ENCODE results near the gene RIMBP3C.
"Not testable (repeated sequence)": the region's sequence is repeated elsewhere in the genome, so short reads cannot be mapped to it uniquely, and the experiment has no call there.

RIMBP3C gene

GRCh38 chr22:21585389-21585788 is 34.1 kb upstream of the RIMBP3C start:
- peaks cover 29% of the 10 kb centered on the region for H3K36me3 Mint-ChIP-seq (ENCODE audit: insufficient read depth)

GRCh38 chr22:21582801-21583740 is 31.8 kb upstream of the RIMBP3C start:
- no peaks in the 10 kb centered on the region for H3K27me3 Mint-ChIP-seq
- DNase-seq (no peak), ATAC-seq (replicated peaks) (no peak)
- H3K36me3 Mint-ChIP-seq (ENCODE audit: insufficient read depth) = peaks cover 32% of the 10 kb centered on the region
- H3K4me1 Mint-ChIP-seq (ENCODE audit: low read depth in 2 of 2) = peaks cover 40 to 57% of the 10 kb centered on the region in 2 donors
- H3K4me3 Mint-ChIP-seq = peak overlapping the region; percentile 1 to 3
- no peaks in the 10 kb centered on the region for H3K9me3 Mint-ChIP-seq
- H3K27ac Mint-ChIP-seq = peak overlapping the region; percentile 19 to 35

More at GRCh38 chr22:21585389-21585788, 34.1 kb upstream of the RIMBP3C start:
- Mint-ChIP-seq H3K27me3 (no peaks in the 10 kb centered on the region), H3K9me3 (no peaks in the 10 kb centered on the region), H3K4me1 (ENCODE audit: low read depth in 2 of 2) (peaks cover 36 to 55% of the 10 kb centered on the region in 2 donors), H3K4me3 (peak overlapping the region; percentile 7 to 16), H3K27ac (peak overlapping the region; percentile 1 to 36)
- ATAC-seq (replicated peaks) (no peak), DNase-seq (no peak)

GRCh38 chr22:21581009-21581713 is 29.9 kb upstream of the RIMBP3C start:
- not testable (repeated sequence) for ATAC-seq (replicated peaks); H3K27me3 Mint-ChIP-seq; DNase-seq; H3K9me3 Mint-ChIP-seq
- Mint-ChIP-seq H3K4me3 (peak overlapping the region in 1 of 2 donors; percentile 42), H3K36me3 (ENCODE audit: insufficient read depth) (peaks cover 34% of the 10 kb centered on the region), H3K4me1 (ENCODE audit: low read depth in 2 of 2) (peaks cover 43 to 63% of the 10 kb centered on the region in 2 donors), H3K27ac (peak overlapping the region; percentile 22 to 85)

GRCh38 chr22:21580623-21581007 is 29.4 kb upstream of the RIMBP3C start:
- peaks cover 44 to 66% of the 10 kb centered on the region in 2 donors for H3K4me1 Mint-ChIP-seq (ENCODE audit: low read depth in 2 of 2)
- peak overlapping the region; percentile 22 to 85 for H3K27ac Mint-ChIP-seq

GRCh38 chr22:21579474-21579851 is 28.2 kb upstream of the RIMBP3C start:
- Mint-ChIP-seq H3K9me3 (no peaks in the 10 kb centered on the region), H3K27ac (peak overlapping the region; percentile 58 to 73)

More at GRCh38 chr22:21580623-21581007, 29.4 kb upstream of the RIMBP3C start:
- H3K27me3 Mint-ChIP-seq; ATAC-seq (replicated peaks); H3K9me3 Mint-ChIP-seq; DNase-seq: not testable (repeated sequence)
- Mint-ChIP-seq H3K4me3 (peak overlapping the region; percentile 42 to 57), H3K36me3 (ENCODE audit: insufficient read depth) (peaks cover 31% of the 10 kb centered on the region)

GRCh38 chr22:21573750-21574494 is 22.7 kb upstream of the RIMBP3C start:
- ATAC-seq (replicated peaks) (no peak), DNase-seq (no peak)
- Mint-ChIP-seq H3K27me3 (no peaks in the 10 kb centered on the region), H3K4me1 (ENCODE audit: low read depth in 2 of 2) (peaks cover 66 to 84% of the 10 kb centered on the region in 2 donors), H3K36me3 (ENCODE audit: insufficient read depth) (peaks cover 22% of the 10 kb centered on the region), H3K4me3 (peak overlapping the region; percentile 31 to 46), H3K9me3 (no peaks in the 10 kb centered on the region), H3K27ac (peak overlapping the region; percentile 54 to 86)

More at GRCh38 chr22:21579474-21579851, 28.2 kb upstream of the RIMBP3C start:
- peak overlapping the region; percentile 26 to 51 for H3K4me3 Mint-ChIP-seq
- H3K36me3 Mint-ChIP-seq (ENCODE audit: insufficient read depth) = peaks cover 26% of the 10 kb centered on the region
- DNase-seq (no peak), ATAC-seq (replicated peaks) (no peak)
- H3K4me1 Mint-ChIP-seq (ENCODE audit: low read depth in 2 of 2) = peaks cover 42 to 63% of the 10 kb centered on the region in 2 donors
- no peaks in the 10 kb centered on the region for H3K27me3 Mint-ChIP-seq

GRCh38 chr22:21573293-21573734 is 22.1 kb upstream of the RIMBP3C start:
- H3K4me1 Mint-ChIP-seq (ENCODE audit: low read depth in 2 of 2) = peaks cover 66 to 85% of the 10 kb centered on the region in 2 donors
- DNase-seq = no peak
- peak overlapping the region; percentile 31 to 64 for H3K4me3 Mint-ChIP-seq
- H3K27ac Mint-ChIP-seq = peak overlapping the region in 1 of 2 donors; percentile 86
- ATAC-seq (replicated peaks) = no peak
- H3K36me3 Mint-ChIP-seq (ENCODE audit: insufficient read depth) = peaks cover 24% of the 10 kb centered on the region
- H3K27me3 Mint-ChIP-seq = no peaks in the 10 kb centered on the region
- no peaks in the 10 kb centered on the region for H3K9me3 Mint-ChIP-seq

- Mint-ChIP-seq H3K36me3 (ENCODE audit: insufficient read depth) (peaks cover 19% of the 10 kb centered on the region), H3K27me3 (no peaks in the 10 kb centered on the region), H3K9me3 (no peaks in the 10 kb centered on the region), H3K27ac (peak overlapping the region; percentile 59 to 86), H3K4me3 (peak overlapping the region; percentile 58 to 88), H3K4me1 (ENCODE audit: low read depth in 2 of 2) (peaks cover 55 to 73% of the 10 kb centered on the region in 2 donors)
- ATAC-seq (replicated peaks) (no peak), DNase-seq (no peak)
These were observed 20.4 kb upstream of the RIMBP3C start for GRCh38 chr22:21571679-21572078.

GRCh38 chr22:21570398-21570797 is 19.1 kb upstream of the RIMBP3C start:
- DNase-seq (no peak), ATAC-seq (replicated peaks) (no peak)
- peak overlapping the region; percentile 88 to 90 for H3K4me3 Mint-ChIP-seq
- no peaks in the 10 kb centered on the region for H3K27me3 Mint-ChIP-seq
- H3K4me1 Mint-ChIP-seq (ENCODE audit: low read depth in 2 of 2) = peaks cover 51 to 65% of the 10 kb centered on the region in 2 donors
- peaks cover 18% of the 10 kb centered on the region for H3K36me3 Mint-ChIP-seq (ENCODE audit: insufficient read depth)
- H3K27ac Mint-ChIP-seq = peak overlapping the region; percentile 94 to 96
- H3K9me3 Mint-ChIP-seq = no peaks in the 10 kb centered on the region

GRCh38 chr22:21569459-21570170 is 18.4 kb upstream of the RIMBP3C start:
- Mint-ChIP-seq H3K4me3 (peak overlapping the region; percentile 88 to 90), H3K9me3 (no peaks in the 10 kb centered on the region), H3K36me3 (ENCODE audit: insufficient read depth) (peaks cover 18% of the 10 kb centered on the region), H3K27ac (peak overlapping the region; percentile 94 to 96), H3K27me3 (no peaks in the 10 kb centered on the region), H3K4me1 (ENCODE audit: low read depth in 2 of 2) (peaks cover 51 to 62% of the 10 kb centered on the region in 2 donors)
- no peak for ATAC-seq (replicated peaks)
- DNase-seq = no peak

GRCh38 chr22:21569076-21569427 is 17.8 kb upstream of the RIMBP3C start:
- H3K27me3 Mint-ChIP-seq; ATAC-seq (replicated peaks); H3K9me3 Mint-ChIP-seq; DNase-seq: not testable (repeated sequence)
- Mint-ChIP-seq H3K36me3 (ENCODE audit: insufficient read depth) (peaks cover 18% of the 10 kb centered on the region), H3K4me3 (peak overlapping the region; percentile 88 to 90), H3K27ac (peak overlapping the region; percentile 94 to 96), H3K4me1 (ENCODE audit: low read depth in 2 of 2) (peaks cover 45 to 56% of the 10 kb centered on the region in 2 donors)

GRCh38 chr22:21568347-21569075 is 17.2 kb upstream of the RIMBP3C start:
- ATAC-seq (replicated peaks) = peak; percentile 29
- Mint-ChIP-seq H3K4me3 (peak overlapping the region; percentile 88 to 90), H3K4me1 (ENCODE audit: low read depth in 2 of 2) (peaks cover 41 to 51% of the 10 kb centered on the region in 2 donors)

More at GRCh38 chr22:21568347-21569075, 17.2 kb upstream of the RIMBP3C start:
- Mint-ChIP-seq H3K27ac (peak overlapping the region; percentile 94 to 96), H3K36me3 (ENCODE audit: insufficient read depth) (peaks cover 18% of the 10 kb centered on the region), H3K27me3 (no peaks in the 10 kb centered on the region), H3K9me3 (no peaks in the 10 kb centered on the region)
- DNase-seq = no peak
